LNCaP clone FGC (cell line): ENCODE results near the gene OLA1.
A peak's percentile ranks its signal among the peaks of the same experiment; 100 is the strongest.

Source experiments
- DNase-seq: peaks from one replicate; pipeline ENCODE4 v3.0.0-alpha.2; 2011; ENCODE audit warnings: low read depth
- H3K4me3 ChIP-seq: 2 replicates; pipeline ENCODE4 v1.5.1; 2011; ENCODE audit warnings: mild to moderate bottlenecking, low read depth, low read length, control low read depth
- CTCF ChIP-seq: IDR thresholded peaks from 2 replicates; pipeline ENCODE4 v1.5.1; 2012; ENCODE audit warnings: mild to moderate bottlenecking; ENCODE audit not compliant: control insufficient read depth, insufficient read depth; ENCODE audit errors: extremely low read depth

The OLA1 gene

DNA sequence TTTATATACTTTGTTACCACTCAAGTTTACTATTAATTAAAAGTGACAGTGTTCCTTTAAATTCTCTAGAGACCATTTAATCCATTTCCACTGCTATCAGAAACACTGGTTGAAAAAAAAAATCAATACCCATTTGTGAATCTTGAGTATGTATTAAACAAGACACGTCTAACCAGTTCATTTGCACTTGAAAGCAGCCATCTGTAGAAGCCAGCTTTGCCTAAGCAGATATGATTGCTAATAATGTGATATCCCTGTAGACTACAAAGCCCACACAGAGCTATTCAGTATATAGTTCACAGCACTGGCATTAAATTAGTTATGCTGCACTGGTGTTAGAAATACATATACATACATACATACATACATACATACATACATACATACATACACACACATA is 171.4 kb downstream of the OLA1 start:
- TF ChIP-seq CTCF = no peak
- peak; percentile 17 for DNase-seq
- H3K4me3 ChIP-seq = no peak overlapping the region

- TF ChIP-seq CTCF = peak; percentile 45
- peak; percentile 37 for DNase-seq
- no peak overlapping the region for H3K4me3 ChIP-seq
Observed at GRCh38 chr2:174076040-174076439, 172.3 kb downstream of the OLA1 start.

DNA sequence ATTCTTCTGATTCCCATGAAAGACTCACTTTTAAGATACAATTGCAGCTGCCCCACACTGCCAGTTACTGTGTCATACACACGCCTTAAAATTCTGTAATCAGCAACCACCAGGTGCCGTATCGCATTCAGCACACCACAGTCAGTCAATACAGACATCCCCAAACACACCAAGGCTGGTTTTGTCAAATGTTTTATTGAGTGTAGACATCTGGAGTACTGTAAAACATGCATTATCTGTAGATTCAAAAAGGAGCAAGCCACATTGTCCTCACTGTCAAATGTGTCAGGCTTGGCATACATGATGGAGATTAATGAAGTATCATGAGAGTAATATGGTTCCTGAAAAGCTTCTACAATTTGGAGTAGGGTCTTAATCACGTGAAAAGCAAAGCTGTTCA is 173.5 kb downstream of the OLA1 start:
- no peak for DNase-seq
- TF ChIP-seq CTCF = no peak
- no peak overlapping the region for H3K4me3 ChIP-seq

GRCh38 chr2:174072857-174073256 is 175.5 kb downstream of the OLA1 start:
- no peak for DNase-seq
- TF ChIP-seq CTCF = no peak
- H3K4me3 ChIP-seq = no peak overlapping the region

DNA sequence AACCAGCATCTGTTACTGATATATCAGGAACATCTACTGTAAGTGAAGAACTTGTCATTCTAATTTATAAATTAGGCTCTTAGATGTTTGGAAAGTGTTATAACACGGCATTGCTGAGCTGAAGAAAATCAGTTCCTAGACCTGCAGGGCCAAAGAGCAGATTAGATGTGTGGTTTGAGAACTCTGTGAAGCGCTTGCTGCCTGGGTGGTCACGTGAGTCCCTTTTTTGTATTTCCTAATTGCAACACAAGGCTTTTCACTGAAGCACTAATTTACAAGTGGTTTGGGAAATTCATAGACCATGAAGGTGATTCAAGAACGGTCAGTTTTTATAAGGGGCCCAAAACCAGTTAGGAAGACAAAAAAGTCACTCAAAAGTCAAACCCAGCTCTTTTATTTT is 176.3 kb downstream of the OLA1 start:
- no peak overlapping the region for H3K4me3 ChIP-seq
- DNase-seq = no peak
- TF ChIP-seq CTCF = no peak

- DNase-seq = no peak
- no peak for TF ChIP-seq CTCF
- no peak overlapping the region for H3K4me3 ChIP-seq
Observed at GRCh38 chr2:174071321-174071720, 177.0 kb downstream of the OLA1 start.

DNA sequence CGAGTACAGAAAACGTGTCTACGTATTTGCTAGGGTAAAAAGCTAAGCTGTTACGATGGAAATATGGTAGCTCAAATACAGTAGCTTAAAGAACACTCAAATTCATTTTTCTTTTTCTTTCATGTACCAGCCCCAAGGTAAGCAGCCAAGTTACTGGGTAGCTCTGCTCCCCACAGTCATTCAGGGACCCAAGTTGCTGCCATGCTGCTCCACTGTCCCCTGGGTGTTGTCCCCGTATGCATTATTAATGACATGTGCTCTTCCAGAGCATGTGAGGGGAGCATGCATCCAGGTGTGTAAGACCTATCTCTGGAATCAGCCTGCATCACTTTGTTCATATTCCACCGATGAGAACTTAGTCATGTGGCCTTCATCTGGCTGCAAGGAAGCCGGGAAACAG is 178.1 kb downstream of the OLA1 start:
- TF ChIP-seq CTCF = no peak
- DNase-seq = no peak
- no peak overlapping the region for H3K4me3 ChIP-seq
